ENCODE results near the gene DNAJC1.

The DNAJC1 gene

DNA sequence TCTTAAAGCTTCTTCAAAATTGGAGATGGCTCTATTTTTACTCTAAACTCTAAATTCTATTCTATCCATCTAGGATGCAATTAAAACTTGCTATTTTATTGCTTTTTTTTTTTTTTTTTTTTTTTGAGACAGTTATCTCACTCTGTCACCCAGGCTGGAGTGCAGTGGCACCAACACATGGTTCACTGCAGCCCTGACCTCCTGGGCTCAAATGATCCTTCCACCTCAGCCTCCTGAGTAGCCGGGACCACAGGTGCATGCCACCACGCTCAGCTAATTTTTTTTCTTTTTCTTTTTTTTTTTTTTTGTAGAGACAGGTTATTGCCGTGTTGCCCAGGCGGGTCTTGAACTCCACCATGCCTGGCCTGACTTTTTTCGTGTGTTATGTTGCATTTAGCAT lies 41.2 kb downstream of the DNAJC1 start:
- H3K36me3 ChIP-seq (ENCODE audit: control insufficient read depth in 2 of 2, insufficient read depth in 1 of 2, low read length in 2 of 2): no peaks in the 10 kb centered on the region
- no peak for TF ChIP-seq ZBTB11 (tag by site-specific recombination; conservative IDR thresholded peaks at IDR 0.05; ENCODE audit: low read depth)
- TF ChIP-seq SCRT2 (tag by site-specific recombination; IDR thresholded peaks at IDR 0.05): no peak
- TF ChIP-seq ZNF416 (tag by site-specific recombination; IDR thresholded peaks at IDR 0.05): no peak
- TF ChIP-seq ZFP37 (tag by site-specific recombination; IDR thresholded peaks at IDR 0.05): no peak
- TF ChIP-seq, protein P1, sequence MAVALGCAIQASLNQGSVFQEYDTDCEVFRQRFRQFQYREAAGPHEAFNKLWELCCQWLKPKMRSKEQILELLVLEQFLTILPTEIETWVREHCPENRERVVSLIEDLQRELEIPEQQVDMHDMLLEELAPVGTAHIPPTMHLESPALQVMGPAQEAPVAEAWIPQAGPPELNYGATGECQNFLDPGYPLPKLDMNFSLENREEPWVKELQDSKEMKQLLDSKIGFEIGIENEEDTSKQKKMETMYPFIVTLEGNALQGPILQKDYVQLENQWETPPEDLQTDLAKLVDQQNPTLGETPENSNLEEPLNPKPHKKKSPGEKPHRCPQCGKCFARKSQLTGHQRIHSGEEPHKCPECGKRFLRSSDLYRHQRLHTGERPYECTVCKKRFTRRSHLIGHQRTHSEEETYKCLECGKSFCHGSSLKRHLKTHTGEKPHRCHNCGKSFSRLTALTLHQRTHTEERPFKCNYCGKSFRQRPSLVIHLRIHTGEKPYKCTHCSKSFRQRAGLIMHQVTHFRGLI (tag by site-specific recombination; IDR thresholded peaks at IDR 0.05): no peak
- TF ChIP-seq ZSCAN23 (tag by site-specific recombination; IDR thresholded peaks at IDR 0.05): no peak
- no peak for TF ChIP-seq ZNF404 (tag by site-specific recombination; IDR thresholded peaks at IDR 0.05)
- no peak for TF ChIP-seq ZNF521 (tag by site-specific recombination; IDR thresholded peaks at IDR 0.05)
- no peak for TF ChIP-seq ZNF837 (tag by site-specific recombination; IDR thresholded peaks at IDR 0.05)
- no peak for TF ChIP-seq ZXDB (tag by site-specific recombination; IDR thresholded peaks at IDR 0.05)
- TF ChIP-seq KLF8 (tag by site-specific recombination; IDR thresholded peaks at IDR 0.05): no peak
- TF ChIP-seq PRDM1 (tag by site-specific recombination; IDR thresholded peaks at IDR 0.05): no peak
- TF ChIP-seq ZNF335 (tag by site-specific recombination; conservative IDR thresholded peaks at IDR 0.05): no peak
- no peak for TF ChIP-seq ZNF501 (tag by site-specific recombination; IDR thresholded peaks at IDR 0.05)
- TF ChIP-seq GLIS1 (tag by site-specific recombination; IDR thresholded peaks at IDR 0.05): no peak
- no peaks in the 10 kb centered on the region for H3K9me3 ChIP-seq (ENCODE audit: control insufficient read depth, insufficient read depth, low read depth, low read length)
- CTCF ChIA-PET: no interaction called here
- no peak overlapping the region for H3K27ac ChIP-seq (ENCODE audit: extremely low read depth, low read depth, low read length)
- POLR2A ChIA-PET: no interaction called here
- H3K4me1 ChIP-seq (ENCODE audit: control insufficient read depth, insufficient read depth, low read length): no peaks in the 10 kb centered on the region
- H3K4me3 ChIP-seq (ENCODE audit: low read depth, low read length): no peak overlapping the region

DNA sequence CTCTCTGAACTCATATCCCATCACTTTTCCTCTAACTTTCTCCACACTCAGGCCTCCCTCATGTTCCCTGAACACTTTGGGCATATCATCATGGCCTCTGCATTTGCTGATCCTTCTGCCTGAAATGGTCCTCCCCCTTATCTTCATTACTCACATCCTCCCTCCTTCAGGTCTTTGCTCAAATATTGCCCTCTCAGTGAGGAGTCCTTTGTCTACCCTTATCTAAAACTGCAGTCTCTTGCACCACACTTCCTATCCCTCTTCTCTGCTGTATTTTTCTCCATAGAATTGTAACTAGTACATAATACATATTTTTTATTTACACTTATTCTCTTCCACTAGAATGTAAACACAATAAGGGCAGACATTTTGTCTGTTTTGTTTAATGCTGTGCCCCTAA lies 41.7 kb downstream of the DNAJC1 start:
- ChIA-PET CTCF (no interaction called here), POLR2A (no interaction called here)
- TF ChIP-seq HIC1 (tag by site-specific recombination; IDR thresholded peaks at IDR 0.05): no peak
- no peak for TF ChIP-seq ZNF354C (tag by site-specific recombination; IDR thresholded peaks at IDR 0.05; ENCODE audit: borderline replicate concordance, low read depth)
- peak; percentile 23; the same call in 1 of the 2 replicates for TF ChIP-seq PRDM1 (tag by site-specific recombination; IDR thresholded peaks at IDR 0.05)
- no peak for TF ChIP-seq ZBTB44 (tag by site-specific recombination; IDR thresholded peaks at IDR 0.05)
- no peak for TF ChIP-seq KLF10 (tag by site-specific recombination; IDR thresholded peaks at IDR 0.05)
- TF ChIP-seq ZBTB17 (tag by site-specific recombination; IDR thresholded peaks at IDR 0.05): 0 out of 2 replicates have a peak, but pooled peaks have one; percentile 13
- H3K27ac ChIP-seq (ENCODE audit: extremely low read depth, low read depth, low read length): no peak overlapping the region
- no peaks in the 10 kb centered on the region for H3K36me3 ChIP-seq (ENCODE audit: control insufficient read depth in 2 of 2, insufficient read depth in 1 of 2, low read length in 2 of 2)
- H3K4me3 ChIP-seq (ENCODE audit: low read depth, low read length): no peak overlapping the region
- H3K9me3 ChIP-seq (ENCODE audit: control insufficient read depth, insufficient read depth, low read depth, low read length): no peaks in the 10 kb centered on the region
- no peaks in the 10 kb centered on the region for H3K4me1 ChIP-seq (ENCODE audit: control insufficient read depth, insufficient read depth, low read length)
